H1 (cell line): Measurements from ENCODE around the gene TCF7L2. TPM values are rescaled to one million over a fixed set of nuclear protein-coding genes. Genes with fewer than 3 reads are reported as not detected.

Source experiments
- CHD1 ChIP-seq: IDR thresholded peaks from 2 replicates; pipeline ENCODE4 v1.6.1; 2012; ENCODE audit warnings: low read depth, low read length, improper control_type of control experiment
- CREB1 ChIP-seq: IDR thresholded peaks from 2 replicates; pipeline ENCODE4 v1.6.1; 2012; ENCODE audit warnings: inconsistent platforms
- KDM5A ChIP-seq: fragments of 200-600 bp; IDR thresholded peaks from 2 replicates; pipeline ENCODE4 v1.7.1; 2012; ENCODE audit warnings: mild to moderate bottlenecking, low read length, inconsistent platforms, mixed read lengths
- RNF2 ChIP-seq: fragments of 200-900, 300-1000 bp; sonication (generic); IDR thresholded peaks from 2 replicates; pipeline ENCODE4 v1.7.1; 2016; ENCODE audit warnings: borderline replicate concordance, low read depth, mild to moderate bottlenecking, antibody characterized with exemption, low read length; ENCODE audit not compliant: poor library complexity, severe bottlenecking; ENCODE audit errors: missing control alignments
- polyA plus RNA-seq, 7 experiments: library from polyadenylated mRNA; depleted of rRNA in 3 of 7; stranded (reverse) in 5 of 7; unstranded in 2 of 7; fragments of >200 nt in 5 of 7; fragments of 200-250 nt in 2 of 7; gene quantifications; 1 replicate in 5 of 7; 2 replicates in 1 of 7; 4 replicates in 1 of 7; pipeline versions ENCODE4 v1.2.1 to v1.2.3, GENCODE V29; 2011 to 2013; ENCODE audit warnings: missing spikeins in 2 of 7, mixed read lengths in 2 of 7
- total RNA-seq: library from RNA; stranded (reverse); fragmentation: NEBNext Ultra II Directional; extraction: Animal tissue kit (Norgen Biotek cat#: 25700); gene quantifications from 2 replicates; pipeline ENCODE4 v1.2.1, GENCODE V29; 2021

Gene TCF7L2
- total and polyA plus RNA-seq, 2 of the 8 experiments (the other 6 are each of a cell fraction or from before 2014, with no cell fraction given), result 33.9 to 67.3 TPM

DNA sequence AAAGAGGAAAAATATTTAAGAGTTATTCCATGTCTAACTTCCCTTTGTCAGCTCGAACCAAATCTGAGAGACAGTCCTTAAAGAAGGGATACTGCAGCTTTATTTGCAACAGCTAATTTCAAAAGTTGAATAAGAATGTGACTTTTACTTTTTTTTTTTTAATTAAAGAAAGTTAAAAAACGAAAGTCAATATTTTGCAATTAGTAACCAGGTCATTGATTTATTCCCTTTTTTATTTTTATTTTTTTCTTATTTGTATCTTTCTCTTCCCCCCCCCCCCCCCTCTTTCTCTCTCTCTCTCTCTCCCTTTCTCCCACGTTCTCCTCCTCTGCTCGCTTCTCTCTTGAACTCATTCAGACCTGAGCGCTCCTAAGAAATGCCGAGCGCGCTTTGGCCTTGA lies 209.5 kb downstream of the TCF7L2 start (continued):
- no peak for TF ChIP-seq KDM5A
- no peak for TF ChIP-seq RNF2
- TF ChIP-seq CHD1, result no peak
- TF ChIP-seq CREB1, result no peak
